Endothelial cell of umbilical vein (primary cell): ENCODE results near the gene RER1. TPM values are rescaled to one million over a fixed set of nuclear protein-coding genes. Genes with fewer than 3 reads are reported as not detected.

ENCODE experiments used
- BruUV-seq: library from RNA; stranded (reverse); fragments of 400-500 nt; replicated peaks from 2 replicates; lab custom pipeline; 2021; lab: Mats Ljungman, UMichigan
- CTCF ChIA-PET: fragments of 300-600, 350-600 bp; sonication (Branson Sonifier 250); formaldehyde crosslinking; loops from one replicate; lab custom pipeline; 2021; ENCODE audit warnings: antibody characterized with exemption, inconsistent platforms; lab: Charles Lee
- POLR2A ChIA-PET: fragments of 300-600, 350-600 bp; sonication (Branson Sonifier 250); formaldehyde crosslinking; loops from one replicate; lab custom pipeline; 2021; ENCODE audit warnings: antibody characterized with exemption, inconsistent platforms; lab: Charles Lee
- DNase-seq: peaks from one replicate; pipeline ENCODE4 v3.0.0-alpha.2; 2011; ENCODE audit warnings: low read depth, low spot score
- FAIRE-seq: peaks from 2 replicates; lab custom pipeline; 2011; peaks lifted over from hg19 to GRCh38; lab: Jason Lieb, UNC
- H2AFZ ChIP-seq: 2 replicates; pipeline ENCODE4 v1.6.0; 2012; ENCODE audit warnings: low read depth, low read length, control low read depth, inconsistent platforms
- H3K27ac ChIP-seq: 2 replicates; pipeline ENCODE4 v1.5.1; 2011; ENCODE audit warnings: low read depth, mild to moderate bottlenecking, control low read depth, low read length, moderate library complexity; ENCODE audit not compliant: insufficient read depth
- H3K27me3 ChIP-seq, 2 experiments: 2 replicates each; pipeline versions ENCODE4 v1.6.0 to v1.6.1; 2011; ENCODE audit warnings: low read length in 2 of 2, mixed read lengths in 1 of 2; ENCODE audit not compliant: control insufficient read depth in 2 of 2, insufficient read depth in 2 of 2
- H3K36me3 ChIP-seq, 2 experiments: 2 replicates in 1 of 2; 3 replicates in 1 of 2; pipeline ENCODE4 v1.5.1; 2011; ENCODE audit warnings: low read length in 2 of 2, mild to moderate bottlenecking in 1 of 2, moderate library complexity in 1 of 2; ENCODE audit not compliant: control insufficient read depth in 2 of 2, insufficient read depth in 2 of 2; ENCODE audit errors: extremely low read depth in 1 of 2
- H3K4me1 ChIP-seq: 3 replicates; pipeline ENCODE4 v1.5.1; 2011; ENCODE audit warnings: mild to moderate bottlenecking, low read length; ENCODE audit not compliant: control insufficient read depth, insufficient read depth; ENCODE audit errors: extremely low read depth
- H3K4me2 ChIP-seq: 2 replicates; pipeline ENCODE4 v1.6.1; 2011; ENCODE audit warnings: low read length, control low read depth, mixed read lengths; ENCODE audit not compliant: insufficient read depth
- H3K4me3 ChIP-seq, 3 experiments: fragments of 200-600 bp in 1 of 3; sonication (generic), shearing (Covaris generic) in 1 of 3; replicated peaks in 1 of 3; 2 replicates each; pipeline ENCODE4 v1.5.1; 2011 to 2016; ENCODE audit warnings: control low read depth in 3 of 3, low read length in 3 of 3, mild to moderate bottlenecking in 2 of 3, inconsistent platforms in 1 of 3, low read depth in 1 of 3, moderate library complexity in 1 of 3; ENCODE audit not compliant: insufficient read depth in 1 of 3
- H3K79me2 ChIP-seq: 2 replicates; pipeline ENCODE4 v1.6.0; 2012; ENCODE audit warnings: low read length, inconsistent platforms; ENCODE audit not compliant: control insufficient read depth, insufficient read depth
- H3K9ac ChIP-seq: replicated peaks from 2 replicates; pipeline ENCODE3; 2011; ENCODE audit warnings: low read length, control low read depth; ENCODE audit not compliant: insufficient read depth; ENCODE audit errors: extremely low read depth
- H3K9me1 ChIP-seq: replicated peaks from 3 replicates; pipeline ENCODE4 v1.6.0; 2011; ENCODE audit warnings: mild to moderate bottlenecking, low read length; ENCODE audit not compliant: control insufficient read depth, insufficient read depth; ENCODE audit errors: extremely low read depth
- H3K9me3 ChIP-seq: replicated peaks from 2 replicates; pipeline ENCODE4 v1.5.1; 2012; ENCODE audit warnings: low read length, inconsistent platforms; ENCODE audit not compliant: control insufficient read depth, insufficient read depth
- H4K20me1 ChIP-seq: replicated peaks from 2 replicates; pipeline ENCODE3; 2011; ENCODE audit warnings: mild to moderate bottlenecking, low read length; ENCODE audit not compliant: control insufficient read depth, insufficient read depth; ENCODE audit errors: extremely low read depth
- EZH2 ChIP-seq: IDR thresholded peaks from 2 replicates; pipeline ENCODE4 v1.6.1; 2012; ENCODE audit warnings: borderline replicate concordance, low read depth, mild to moderate bottlenecking, moderate library complexity, low read length, inconsistent platforms; ENCODE audit not compliant: severe bottlenecking
- FOS ChIP-seq: IDR thresholded peaks from 2 replicates; pipeline ENCODE4 v1.6.1; 2011; ENCODE audit warnings: mild to moderate bottlenecking, low read length, moderate library complexity, borderline replicate concordance; ENCODE audit not compliant: insufficient read depth
- GATA2 ChIP-seq: IDR thresholded peaks from 2 replicates; pipeline ENCODE4 v1.7.0; 2011; ENCODE audit warnings: low read depth, mild to moderate bottlenecking, moderate library complexity, mixed read lengths, low read length; ENCODE audit not compliant: insufficient read length, insufficient read depth
- JUN ChIP-seq: IDR thresholded peaks from 2 replicates; pipeline ENCODE4 v1.6.1; 2011; ENCODE audit warnings: borderline replicate concordance, low read depth; ENCODE audit not compliant: insufficient read length, insufficient read depth
- MYC ChIP-seq: IDR thresholded peaks from one replicate; pipeline ENCODE4 v1.6.1; 2011; ENCODE audit warnings: mild to moderate bottlenecking, low read depth, low read length
- POLR2A ChIP-seq: IDR thresholded peaks from 2 replicates; pipeline ENCODE4 v1.6.1; 2012; ENCODE audit warnings: low read depth, mild to moderate bottlenecking, control low read depth, low read length
- POLR2AphosphoS5 ChIP-seq: IDR thresholded peaks from 2 replicates; pipeline ENCODE4 v1.6.1; 2012; ENCODE audit warnings: low read depth, mild to moderate bottlenecking, control low read depth, low read length, moderate library complexity; ENCODE audit not compliant: insufficient read depth
- dilution Hi-C: fragments of 300-500 bp; cut with MboI; formaldehyde crosslinking; loops from one replicate; pipeline ENCODE4 v1.15.0; 2019; ENCODE audit warnings: low sequenced_read_pairs; ENCODE audit not compliant: extremely low pct_ligation_motif_present
- intact Hi-C: fragments of 100-400 bp; cut with micrococcal nuclease; formaldehyde crosslinking; loops from one replicate; pipeline ENCODE4 v1.10.0; 2022
- polyA plus RNA-seq, 4 experiments: library from polyadenylated mRNA; depleted of rRNA in 3 of 4; stranded (reverse) in 3 of 4; unstranded in 1 of 4; fragments of >200 nt; gene quantifications; 2 replicates each; pipeline versions ENCODE4 v1.2.1 to v1.2.3, GENCODE V29; 2011 to 2012; ENCODE audit warnings: missing spikeins in 1 of 4
- total RNA-seq: library from RNA; stranded (reverse); gene quantifications from 2 replicates; pipeline ENCODE4 v1.2.3, GENCODE V29; 2021
- TF ChIP-seq, protein P1 (sequence below): IDR thresholded peaks from 2 replicates; pipeline ENCODE4 v1.6.1; 2011; ENCODE audit not compliant: insufficient read depth, insufficient read length
- TF ChIP-seq, protein P2 (sequence below), 2 donors: IDR thresholded peaks; 1 replicate in 1 of 2; 2 replicates in 1 of 2; pipeline ENCODE4 v1.5.1; 2011; ENCODE audit warnings: low read length in 2 of 2, mild to moderate bottlenecking in 2 of 2, moderate library complexity in 2 of 2, control low read depth in 1 of 2, inconsistent platforms in 1 of 2, low read depth in 1 of 2; ENCODE audit not compliant: insufficient read depth in 1 of 2; ENCODE audit errors: extremely low read depth in 1 of 2

Gene RER1
- total and polyA plus RNA-seq, 2 donors (not counting 3 experiments of a cell fraction or from before 2014, with no cell fraction given): 179 to 292 TPM

DNA sequence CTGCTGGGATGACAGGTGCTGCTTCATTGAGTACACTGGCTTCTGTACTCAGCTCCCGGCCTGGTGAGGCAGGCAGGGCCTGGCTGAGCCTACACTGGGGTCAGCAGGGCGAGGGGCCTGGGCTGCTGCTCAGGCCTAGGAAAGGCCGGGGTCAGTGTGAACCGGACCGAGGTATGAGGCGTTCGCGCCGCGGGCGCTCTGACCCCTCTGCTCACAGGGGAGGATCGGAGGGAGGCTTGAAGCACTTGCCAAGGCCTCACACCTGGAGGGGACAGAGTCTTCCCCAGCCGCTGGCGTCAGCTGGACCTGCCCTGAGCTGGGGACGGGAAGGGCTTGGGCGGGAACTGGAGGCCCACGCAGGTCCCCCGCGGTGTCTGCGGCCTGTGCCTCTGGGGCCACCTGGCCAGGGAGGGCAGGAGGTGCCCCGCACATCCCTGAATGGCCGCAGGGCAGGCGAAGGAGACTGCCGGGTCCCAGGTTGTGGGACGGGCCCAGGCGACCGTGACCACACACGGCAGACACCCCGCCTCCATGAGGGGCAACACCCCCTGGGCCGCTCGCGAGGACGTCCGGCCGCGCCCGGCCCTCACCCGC is 20.3 kb downstream of the RER1 start:
- Histone ChIP-seq H3K4me3 (peak overlapping the region; percentile 57 to 85 (median 71)), H3K9ac (peak overlapping the region; percentile 78), H3K27me3 (no peaks in the 10 kb centered on the region), H2AFZ (peak overlapping the region; percentile 58), H3K27ac (peak overlapping the region; percentile 57), H4K20me1 (no peaks in the 10 kb centered on the region), H3K9me1 (no peaks in the 10 kb centered on the region), H3K79me2 (peaks cover 4% of the 10 kb centered on the region), H3K4me2 (peak overlapping the region; percentile 78), H3K9me3 (no peaks in the 10 kb centered on the region), H3K4me1 (peaks cover 10% of the 10 kb centered on the region), H3K36me3 (peaks cover 2 to 13% of the 10 kb centered on the region in 2 experiments)
- BruUV-seq: TSS peak; percentile 69
- FAIRE-seq: no peak
- no peak for DNase-seq
- dilution Hi-C loops: no loop called here
- ChIA-PET CTCF (interaction anchor here (1.9 kb wide), 1 partner anchor 136 kb away, joined by 9 read pairs; no protein-coding TSS in a partner anchor), POLR2A (no interaction called here)
- intact Hi-C loops: loop anchor here (1.0 to 5.0 kb wide), 4 partner anchors 21 to 655 kb away; partner anchors contain the start of genes MORN1, PRDM16 and RER1
- no peak for TF ChIP-seq FOS
- TF ChIP-seq GATA2: no peak
- no peak for TF ChIP-seq MYC
- no peak for TF ChIP-seq EZH2
- TF ChIP-seq JUN: no peak
- TF ChIP-seq, protein P1, sequence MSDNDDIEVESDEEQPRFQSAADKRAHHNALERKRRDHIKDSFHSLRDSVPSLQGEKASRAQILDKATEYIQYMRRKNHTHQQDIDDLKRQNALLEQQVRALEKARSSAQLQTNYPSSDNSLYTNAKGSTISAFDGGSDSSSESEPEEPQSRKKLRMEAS: no peak
- TF ChIP-seq, protein P2, sequence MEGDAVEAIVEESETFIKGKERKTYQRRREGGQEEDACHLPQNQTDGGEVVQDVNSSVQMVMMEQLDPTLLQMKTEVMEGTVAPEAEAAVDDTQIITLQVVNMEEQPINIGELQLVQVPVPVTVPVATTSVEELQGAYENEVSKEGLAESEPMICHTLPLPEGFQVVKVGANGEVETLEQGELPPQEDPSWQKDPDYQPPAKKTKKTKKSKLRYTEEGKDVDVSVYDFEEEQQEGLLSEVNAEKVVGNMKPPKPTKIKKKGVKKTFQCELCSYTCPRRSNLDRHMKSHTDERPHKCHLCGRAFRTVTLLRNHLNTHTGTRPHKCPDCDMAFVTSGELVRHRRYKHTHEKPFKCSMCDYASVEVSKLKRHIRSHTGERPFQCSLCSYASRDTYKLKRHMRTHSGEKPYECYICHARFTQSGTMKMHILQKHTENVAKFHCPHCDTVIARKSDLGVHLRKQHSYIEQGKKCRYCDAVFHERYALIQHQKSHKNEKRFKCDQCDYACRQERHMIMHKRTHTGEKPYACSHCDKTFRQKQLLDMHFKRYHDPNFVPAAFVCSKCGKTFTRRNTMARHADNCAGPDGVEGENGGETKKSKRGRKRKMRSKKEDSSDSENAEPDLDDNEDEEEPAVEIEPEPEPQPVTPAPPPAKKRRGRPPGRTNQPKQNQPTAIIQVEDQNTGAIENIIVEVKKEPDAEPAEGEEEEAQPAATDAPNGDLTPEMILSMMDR (IDR thresholded peaks at IDR 0.05; ENCODE audit: extremely low read depth in 1 of 2, insufficient read depth in 1 of 2, low read depth in 1 of 2, low read length in 2 of 2): no peak
- TF ChIP-seq POLR2AphosphoS5: no peak
- no peak for TF ChIP-seq POLR2A
